Liver (tissue), 3 donors: ENCODE results near the gene VIPR2.

Experiments used
- GABPA ChIP-seq, 2 donors: IDR thresholded peaks in 1 of 2; conservative IDR thresholded peaks in 1 of 2; 2 replicates each; pipeline ENCODE4 v1.6.1; 2016; ENCODE audit warnings: antibody characterized with exemption in 2 of 2, mild to moderate bottlenecking in 1 of 2, moderate library complexity in 1 of 2
- JUND ChIP-seq, 2 donors: IDR thresholded peaks; 2 replicates each; pipeline ENCODE4 v1.6.1; 2016; ENCODE audit warnings: antibody characterized with exemption in 2 of 2
- RAD21 ChIP-seq, 2 donors: IDR thresholded peaks; 2 replicates each; pipeline ENCODE4 v1.6.1; 2016; ENCODE audit warnings: antibody characterized with exemption in 2 of 2, mild to moderate bottlenecking in 2 of 2
- TAF1 ChIP-seq: conservative IDR thresholded peaks from 2 replicates; pipeline ENCODE4 v1.6.1; 2016; ENCODE audit warnings: antibody characterized with exemption, mild to moderate bottlenecking
- YY1 ChIP-seq: IDR thresholded peaks from 2 replicates; pipeline ENCODE4 v1.6.1; 2016; ENCODE audit warnings: antibody characterized with exemption, mild to moderate bottlenecking
- TF ChIP-seq, protein P1 (sequence below): fragments of 150-350 bp; IDR thresholded peaks from 2 replicates; pipeline ENCODE4 v1.5.1; 2017; ENCODE audit warnings: improper control_type of control experiment, low read depth, low read length; ENCODE audit not compliant: missing input control
- TF ChIP-seq, protein P2 (sequence below): IDR thresholded peaks from 2 replicates; pipeline ENCODE4 v1.6.1; 2016; ENCODE audit warnings: antibody characterized with exemption, mild to moderate bottlenecking
- TF ChIP-seq, protein P3 (sequence below): IDR thresholded peaks from 2 replicates; pipeline ENCODE4 v1.6.1; 2016; ENCODE audit warnings: antibody characterized with exemption
- TF ChIP-seq, protein P4 (sequence below): IDR thresholded peaks from 2 replicates; pipeline ENCODE4 v1.6.1; 2016; ENCODE audit warnings: antibody characterized with exemption
- donor health status: healthy.
- donor health status: healthy.

DNA sequence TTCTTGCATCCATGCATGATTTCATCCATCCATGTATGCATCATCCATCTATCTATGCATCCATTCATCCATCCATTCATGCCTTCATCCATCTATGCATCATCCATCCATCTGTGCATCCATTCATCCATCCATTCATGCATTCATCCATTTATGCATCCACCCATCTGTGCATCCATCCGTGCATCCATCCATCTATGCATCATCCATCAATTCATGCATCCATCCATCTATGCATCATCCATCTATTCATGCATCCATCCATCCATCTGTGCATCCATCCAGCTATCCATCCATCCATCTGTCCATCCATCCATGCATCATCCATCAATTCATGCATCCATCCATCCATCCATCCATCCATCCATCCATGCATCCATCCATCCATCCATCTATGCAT lies 157.0 kb downstream of the VIPR2 start:
- TF ChIP-seq, protein P1, sequence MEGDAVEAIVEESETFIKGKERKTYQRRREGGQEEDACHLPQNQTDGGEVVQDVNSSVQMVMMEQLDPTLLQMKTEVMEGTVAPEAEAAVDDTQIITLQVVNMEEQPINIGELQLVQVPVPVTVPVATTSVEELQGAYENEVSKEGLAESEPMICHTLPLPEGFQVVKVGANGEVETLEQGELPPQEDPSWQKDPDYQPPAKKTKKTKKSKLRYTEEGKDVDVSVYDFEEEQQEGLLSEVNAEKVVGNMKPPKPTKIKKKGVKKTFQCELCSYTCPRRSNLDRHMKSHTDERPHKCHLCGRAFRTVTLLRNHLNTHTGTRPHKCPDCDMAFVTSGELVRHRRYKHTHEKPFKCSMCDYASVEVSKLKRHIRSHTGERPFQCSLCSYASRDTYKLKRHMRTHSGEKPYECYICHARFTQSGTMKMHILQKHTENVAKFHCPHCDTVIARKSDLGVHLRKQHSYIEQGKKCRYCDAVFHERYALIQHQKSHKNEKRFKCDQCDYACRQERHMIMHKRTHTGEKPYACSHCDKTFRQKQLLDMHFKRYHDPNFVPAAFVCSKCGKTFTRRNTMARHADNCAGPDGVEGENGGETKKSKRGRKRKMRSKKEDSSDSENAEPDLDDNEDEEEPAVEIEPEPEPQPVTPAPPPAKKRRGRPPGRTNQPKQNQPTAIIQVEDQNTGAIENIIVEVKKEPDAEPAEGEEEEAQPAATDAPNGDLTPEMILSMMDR, result no peak
- TF ChIP-seq, protein P2, sequence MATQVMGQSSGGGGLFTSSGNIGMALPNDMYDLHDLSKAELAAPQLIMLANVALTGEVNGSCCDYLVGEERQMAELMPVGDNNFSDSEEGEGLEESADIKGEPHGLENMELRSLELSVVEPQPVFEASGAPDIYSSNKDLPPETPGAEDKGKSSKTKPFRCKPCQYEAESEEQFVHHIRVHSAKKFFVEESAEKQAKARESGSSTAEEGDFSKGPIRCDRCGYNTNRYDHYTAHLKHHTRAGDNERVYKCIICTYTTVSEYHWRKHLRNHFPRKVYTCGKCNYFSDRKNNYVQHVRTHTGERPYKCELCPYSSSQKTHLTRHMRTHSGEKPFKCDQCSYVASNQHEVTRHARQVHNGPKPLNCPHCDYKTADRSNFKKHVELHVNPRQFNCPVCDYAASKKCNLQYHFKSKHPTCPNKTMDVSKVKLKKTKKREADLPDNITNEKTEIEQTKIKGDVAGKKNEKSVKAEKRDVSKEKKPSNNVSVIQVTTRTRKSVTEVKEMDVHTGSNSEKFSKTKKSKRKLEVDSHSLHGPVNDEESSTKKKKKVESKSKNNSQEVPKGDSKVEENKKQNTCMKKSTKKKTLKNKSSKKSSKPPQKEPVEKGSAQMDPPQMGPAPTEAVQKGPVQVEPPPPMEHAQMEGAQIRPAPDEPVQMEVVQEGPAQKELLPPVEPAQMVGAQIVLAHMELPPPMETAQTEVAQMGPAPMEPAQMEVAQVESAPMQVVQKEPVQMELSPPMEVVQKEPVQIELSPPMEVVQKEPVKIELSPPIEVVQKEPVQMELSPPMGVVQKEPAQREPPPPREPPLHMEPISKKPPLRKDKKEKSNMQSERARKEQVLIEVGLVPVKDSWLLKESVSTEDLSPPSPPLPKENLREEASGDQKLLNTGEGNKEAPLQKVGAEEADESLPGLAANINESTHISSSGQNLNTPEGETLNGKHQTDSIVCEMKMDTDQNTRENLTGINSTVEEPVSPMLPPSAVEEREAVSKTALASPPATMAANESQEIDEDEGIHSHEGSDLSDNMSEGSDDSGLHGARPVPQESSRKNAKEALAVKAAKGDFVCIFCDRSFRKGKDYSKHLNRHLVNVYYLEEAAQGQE, result no peak
- TF ChIP-seq, protein P3, sequence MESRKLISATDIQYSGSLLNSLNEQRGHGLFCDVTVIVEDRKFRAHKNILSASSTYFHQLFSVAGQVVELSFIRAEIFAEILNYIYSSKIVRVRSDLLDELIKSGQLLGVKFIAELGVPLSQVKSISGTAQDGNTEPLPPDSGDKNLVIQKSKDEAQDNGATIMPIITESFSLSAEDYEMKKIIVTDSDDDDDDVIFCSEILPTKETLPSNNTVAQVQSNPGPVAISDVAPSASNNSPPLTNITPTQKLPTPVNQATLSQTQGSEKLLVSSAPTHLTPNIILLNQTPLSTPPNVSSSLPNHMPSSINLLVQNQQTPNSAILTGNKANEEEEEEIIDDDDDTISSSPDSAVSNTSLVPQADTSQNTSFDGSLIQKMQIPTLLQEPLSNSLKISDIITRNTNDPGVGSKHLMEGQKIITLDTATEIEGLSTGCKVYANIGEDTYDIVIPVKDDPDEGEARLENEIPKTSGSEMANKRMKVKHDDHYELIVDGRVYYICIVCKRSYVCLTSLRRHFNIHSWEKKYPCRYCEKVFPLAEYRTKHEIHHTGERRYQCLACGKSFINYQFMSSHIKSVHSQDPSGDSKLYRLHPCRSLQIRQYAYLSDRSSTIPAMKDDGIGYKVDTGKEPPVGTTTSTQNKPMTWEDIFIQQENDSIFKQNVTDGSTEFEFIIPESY, result no peak
- TF ChIP-seq TAF1 (no peak), YY1 (no peak), JUND (IDR thresholded peaks at IDR 0.05) (no peak), GABPA (IDR thresholded peaks at IDR 0.05 in 1 of 2, conservative IDR thresholded peaks at IDR 0.05 in 1 of 2) (no peak), RAD21 (IDR thresholded peaks at IDR 0.05) (no peak)
- TF ChIP-seq, protein P4, sequence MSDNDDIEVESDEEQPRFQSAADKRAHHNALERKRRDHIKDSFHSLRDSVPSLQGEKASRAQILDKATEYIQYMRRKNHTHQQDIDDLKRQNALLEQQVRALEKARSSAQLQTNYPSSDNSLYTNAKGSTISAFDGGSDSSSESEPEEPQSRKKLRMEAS, result no peak
